ENCODE data around the gene CENPW. TPM values are rescaled to one million over a fixed set of nuclear protein-coding genes. Genes with fewer than 3 reads are reported as not detected.

The CENPW gene
- polyA plus RNA-seq, 4 donors: 6.3 to 33.5 (median 9.6) TPM

DNA sequence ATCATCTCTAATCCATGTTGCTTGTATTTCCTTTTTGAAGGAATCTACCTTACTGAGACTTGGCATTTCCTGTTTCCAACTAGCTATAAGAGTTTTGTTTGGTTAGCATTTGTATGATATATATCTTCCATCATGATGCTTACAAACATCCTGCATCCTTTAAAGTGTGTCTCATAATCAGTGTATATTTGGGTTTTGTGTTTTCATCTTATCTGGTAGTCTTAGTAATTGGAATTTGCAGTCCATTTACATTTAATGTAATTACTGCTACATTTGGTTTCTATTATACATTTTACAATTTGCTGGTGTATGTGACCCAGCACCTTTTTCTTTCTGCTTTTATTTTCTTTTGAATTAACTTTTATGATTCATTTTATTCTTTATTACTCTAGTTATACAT is 12.6 kb downstream of the CENPW start:
- H3K36me3 ChIP-seq (ENCODE audit: control insufficient read depth in 3 of 3, insufficient read depth in 2 of 3, low read depth in 1 of 3, low read length in 3 of 3): no peaks in the 10 kb centered on the region

DNA sequence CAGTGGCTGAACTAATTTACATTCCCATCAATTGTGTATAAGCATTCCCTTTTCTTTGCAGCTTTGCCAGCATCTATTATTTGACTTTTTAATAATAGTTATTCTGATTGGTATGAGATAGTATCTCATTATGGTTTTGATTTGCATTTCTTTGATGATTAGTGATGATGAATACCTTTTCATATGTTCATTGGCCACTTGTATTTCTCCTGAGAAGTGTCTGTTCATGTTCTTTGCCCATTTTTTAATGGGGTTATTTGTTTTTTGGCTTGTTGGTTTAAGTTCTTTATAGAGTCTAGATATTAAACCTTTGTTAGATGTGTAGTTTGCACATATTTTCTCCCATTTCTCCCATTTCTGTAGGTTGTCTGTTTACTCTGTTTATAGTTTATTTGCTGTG is 16.6 kb downstream of the CENPW start:
- FAIRE-seq (no peak), DNase-seq (no peak)
- Histone ChIP-seq H3K27ac (ENCODE audit: low read depth in 1 of 3, low read length in 2 of 3) (no peak overlapping the region), H3K36me3 (ENCODE audit: control insufficient read depth in 3 of 3, insufficient read depth in 2 of 3, low read depth in 1 of 3, low read length in 3 of 3) (no peaks in the 10 kb centered on the region), H3K27me3 (ENCODE audit: control insufficient read depth in 3 of 3, insufficient read depth in 3 of 3, low read length in 3 of 3) (no peaks in the 10 kb centered on the region), H3K4me1 (ENCODE audit: control insufficient read depth in 3 of 3, insufficient read depth in 2 of 3, low read depth in 1 of 3, low read length in 2 of 3) (no peaks in the 10 kb centered on the region), H3K9me3 (ENCODE audit: control insufficient read depth in 2 of 2, insufficient read depth in 1 of 2, low read depth in 1 of 2, low read length in 1 of 2) (peaks cover 0 to 3% of the 10 kb centered on the region in 2 donors), H3K4me3 (ENCODE audit: low read depth in 1 of 3, low read length in 3 of 3) (no peak overlapping the region)

More for the DNA sequence above, 12.6 kb downstream of the CENPW start:
- Histone ChIP-seq H3K9me3 (ENCODE audit: control insufficient read depth in 2 of 2, insufficient read depth in 1 of 2, low read depth in 1 of 2, low read length in 1 of 2) (no peaks in the 10 kb centered on the region), H3K4me3 (ENCODE audit: low read depth in 1 of 3, low read length in 3 of 3) (no peak overlapping the region), H3K27ac (ENCODE audit: low read depth in 1 of 3, low read length in 2 of 3) (no peak overlapping the region), H3K4me1 (ENCODE audit: control insufficient read depth in 3 of 3, insufficient read depth in 2 of 3, low read depth in 1 of 3, low read length in 2 of 3) (no peaks in the 10 kb centered on the region), H3K27me3 (ENCODE audit: control insufficient read depth in 3 of 3, insufficient read depth in 3 of 3, low read length in 3 of 3) (no peaks in the 10 kb centered on the region)
- FAIRE-seq (no peak), DNase-seq (no peak)

DNA sequence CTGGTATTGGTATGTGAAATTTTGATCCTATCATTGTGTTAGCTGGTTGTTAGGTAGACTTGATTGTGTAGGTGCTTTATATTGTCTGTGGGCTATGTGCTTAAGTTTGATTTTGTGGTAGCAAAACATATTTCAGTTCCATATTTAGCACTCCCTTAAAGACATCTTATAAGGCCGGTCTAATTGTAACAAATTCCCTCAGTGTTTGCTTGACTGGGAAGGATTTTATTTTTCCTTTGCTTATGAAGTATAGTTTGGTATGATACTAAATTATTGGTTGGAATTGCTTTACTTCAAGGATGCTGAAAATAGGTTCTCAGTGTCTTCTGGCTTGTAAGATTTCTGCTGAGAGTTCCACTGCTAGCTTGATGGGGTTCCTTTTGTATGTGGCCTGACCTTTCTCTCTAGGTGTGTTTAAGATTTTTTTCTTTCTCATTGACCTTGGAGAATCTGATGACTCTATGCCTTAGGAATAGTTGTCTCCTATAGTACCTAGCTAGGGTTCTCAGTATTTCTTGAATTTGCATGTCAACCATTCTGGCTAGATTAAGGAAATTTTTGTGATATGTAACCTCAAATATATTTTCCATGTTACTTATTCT is 20.1 kb downstream of the CENPW start:
- Histone ChIP-seq H3K36me3 (ENCODE audit: control insufficient read depth in 3 of 3, insufficient read depth in 2 of 3, low read depth in 1 of 3, low read length in 3 of 3) (no peaks in the 10 kb centered on the region), H3K9me3 (ENCODE audit: control insufficient read depth in 2 of 2, insufficient read depth in 1 of 2, low read depth in 1 of 2, low read length in 1 of 2) (peaks cover 0 to 6% of the 10 kb centered on the region in 2 donors), H3K27me3 (ENCODE audit: control insufficient read depth in 3 of 3, insufficient read depth in 3 of 3, low read length in 3 of 3) (no peaks in the 10 kb centered on the region), H3K27ac (ENCODE audit: low read depth in 1 of 3, low read length in 2 of 3) (no peak overlapping the region), H3K4me1 (ENCODE audit: control insufficient read depth in 3 of 3, insufficient read depth in 2 of 3, low read depth in 1 of 3, low read length in 2 of 3) (no peaks in the 10 kb centered on the region), H3K4me3 (ENCODE audit: low read depth in 1 of 3, low read length in 3 of 3) (no peak overlapping the region)
- 96 to 100% (median 98%) methylated on average over 1 of the region's 1 CpG for WGBS, 3 donors
- FAIRE-seq (no peak), DNase-seq (no peak)

- peaks cover 0 to 6% of the 10 kb centered on the region in 2 donors for H3K9me3 ChIP-seq (ENCODE audit: control insufficient read depth in 2 of 2, insufficient read depth in 1 of 2, low read depth in 1 of 2, low read length in 1 of 2)
- no peak overlapping the region for H3K4me3 ChIP-seq (ENCODE audit: low read depth in 1 of 3, low read length in 3 of 3)
- H3K36me3 ChIP-seq (ENCODE audit: control insufficient read depth in 3 of 3, insufficient read depth in 2 of 3, low read depth in 1 of 3, low read length in 3 of 3): no peaks in the 10 kb centered on the region
- no peaks in the 10 kb centered on the region for H3K27me3 ChIP-seq (ENCODE audit: control insufficient read depth in 3 of 3, insufficient read depth in 3 of 3, low read length in 3 of 3)
- no peak for DNase-seq
- FAIRE-seq: no peak
- no peaks in the 10 kb centered on the region for H3K4me1 ChIP-seq (ENCODE audit: control insufficient read depth in 3 of 3, insufficient read depth in 2 of 3, low read depth in 1 of 3, low read length in 2 of 3)
- no peak overlapping the region for H3K27ac ChIP-seq (ENCODE audit: low read depth in 1 of 3, low read length in 2 of 3)
- 88 to 96% (median 89%) methylated on average over 3 of the region's 3 CpGs for WGBS, 3 donors
Measured at GRCh38 chr6:126361832-126362440, 22.0 kb downstream of the CENPW start.

DNA sequence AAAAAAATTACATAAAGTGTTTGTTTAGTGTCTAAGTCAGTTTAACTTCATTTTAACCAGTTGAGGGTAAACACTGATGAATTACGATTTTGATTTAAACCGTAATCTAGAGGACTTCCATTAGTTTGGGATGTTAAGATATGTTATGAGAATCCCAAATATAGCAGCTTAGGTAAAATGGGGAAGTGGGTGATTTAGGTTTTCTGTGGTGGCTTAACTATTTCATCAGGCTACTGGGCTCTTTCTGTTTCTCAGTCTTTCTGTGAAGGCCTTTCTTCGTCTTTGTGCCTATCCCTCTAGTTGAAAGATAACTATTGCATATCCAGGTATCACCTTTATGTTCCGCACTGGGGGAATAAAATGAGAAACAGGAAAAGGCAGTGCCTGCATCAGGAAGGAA is 27.9 kb downstream of the CENPW start:
- Histone ChIP-seq H3K27ac (ENCODE audit: low read depth in 1 of 3, low read length in 2 of 3) (no peak overlapping the region), H3K4me3 (ENCODE audit: low read depth in 1 of 3, low read length in 3 of 3) (no peak overlapping the region), H3K9me3 (ENCODE audit: control insufficient read depth in 2 of 2, insufficient read depth in 1 of 2, low read depth in 1 of 2, low read length in 1 of 2) (no peaks in the 10 kb centered on the region), H3K4me1 (ENCODE audit: control insufficient read depth in 3 of 3, insufficient read depth in 2 of 3, low read depth in 1 of 3, low read length in 2 of 3) (no peaks in the 10 kb centered on the region), H3K27me3 (ENCODE audit: control insufficient read depth in 3 of 3, insufficient read depth in 3 of 3, low read length in 3 of 3) (no peaks in the 10 kb centered on the region), H3K36me3 (ENCODE audit: control insufficient read depth in 3 of 3, insufficient read depth in 2 of 3, low read depth in 1 of 3, low read length in 3 of 3) (no peaks in the 10 kb centered on the region)
- FAIRE-seq (no peak), DNase-seq (no peak)
- 91 to 96% (median 92%) methylated on average over 4 of the region's 4 CpGs for WGBS, 3 donors

GRCh38 chr6:126372626-126373025 is 32.7 kb downstream of the CENPW start:
- Histone ChIP-seq H3K9me3 (ENCODE audit: control insufficient read depth in 2 of 2, insufficient read depth in 1 of 2, low read depth in 1 of 2, low read length in 1 of 2) (no peaks in the 10 kb centered on the region), H3K4me3 (ENCODE audit: low read depth in 1 of 3, low read length in 3 of 3) (no peak overlapping the region), H3K4me1 (ENCODE audit: control insufficient read depth in 3 of 3, insufficient read depth in 2 of 3, low read depth in 1 of 3, low read length in 2 of 3) (no peaks in the 10 kb centered on the region), H3K27ac (ENCODE audit: low read depth in 1 of 3, low read length in 2 of 3) (no peak overlapping the region), H3K27me3 (ENCODE audit: control insufficient read depth in 3 of 3, insufficient read depth in 3 of 3, low read length in 3 of 3) (no peaks in the 10 kb centered on the region), H3K36me3 (ENCODE audit: control insufficient read depth in 3 of 3, insufficient read depth in 2 of 3, low read depth in 1 of 3, low read length in 3 of 3) (no peaks in the 10 kb centered on the region)
- DNase-seq (no peak), FAIRE-seq (no peak)
- WGBS, 3 donors: 93 to 97% (median 95%) methylated on average over 2 of the region's 2 CpGs

DNA sequence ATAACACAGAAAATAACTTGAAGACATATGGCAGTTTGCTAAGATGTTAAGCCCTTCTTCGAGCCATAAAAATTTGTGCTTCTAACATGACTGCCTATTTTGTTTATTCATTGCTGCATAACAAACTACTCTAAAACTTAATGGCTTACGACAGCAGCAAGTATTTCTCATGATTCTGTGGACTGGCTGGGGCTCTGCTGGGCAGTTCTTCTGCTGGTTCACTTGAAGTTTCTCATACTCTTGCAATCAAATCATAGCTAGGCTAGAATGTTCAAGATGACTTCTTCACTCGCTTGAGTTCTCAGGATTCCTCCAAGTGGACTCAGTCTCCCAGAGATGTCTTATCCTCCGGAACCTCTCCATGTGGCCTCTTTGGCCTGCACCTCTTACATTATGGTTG is 33.4 kb downstream of the CENPW start:
- H3K4me1 ChIP-seq (ENCODE audit: control insufficient read depth in 3 of 3, insufficient read depth in 2 of 3, low read depth in 1 of 3, low read length in 2 of 3): no peaks in the 10 kb centered on the region
- no peak for FAIRE-seq
- no peak overlapping the region for H3K4me3 ChIP-seq (ENCODE audit: low read depth in 1 of 3, low read length in 3 of 3)
- 90 to 99% (median 93%) methylated on average over 4 of the region's 4 CpGs for WGBS, 3 donors
- H3K27ac ChIP-seq (ENCODE audit: low read depth in 1 of 3, low read length in 2 of 3): no peak overlapping the region
- H3K27me3 ChIP-seq (ENCODE audit: control insufficient read depth in 3 of 3, insufficient read depth in 3 of 3, low read length in 3 of 3): no peaks in the 10 kb centered on the region
- H3K36me3 ChIP-seq (ENCODE audit: control insufficient read depth in 3 of 3, insufficient read depth in 2 of 3, low read depth in 1 of 3, low read length in 3 of 3): no peaks in the 10 kb centered on the region
- H3K9me3 ChIP-seq (ENCODE audit: control insufficient read depth in 2 of 2, insufficient read depth in 1 of 2, low read depth in 1 of 2, low read length in 1 of 2): no peaks in the 10 kb centered on the region
- no peak for DNase-seq

- no peaks in the 10 kb centered on the region for H3K27me3 ChIP-seq (ENCODE audit: control insufficient read depth in 3 of 3, insufficient read depth in 3 of 3, low read length in 3 of 3)
- H3K9me3 ChIP-seq (ENCODE audit: control insufficient read depth in 2 of 2, insufficient read depth in 1 of 2, low read depth in 1 of 2, low read length in 1 of 2): no peaks in the 10 kb centered on the region
- no peaks in the 10 kb centered on the region for H3K36me3 ChIP-seq (ENCODE audit: control insufficient read depth in 3 of 3, insufficient read depth in 2 of 3, low read depth in 1 of 3, low read length in 3 of 3)
- WGBS, 3 donors: 93 to 100% (median 96%) methylated on average over 1 of the region's 1 CpG
- no peak for FAIRE-seq
- no peak overlapping the region for H3K4me3 ChIP-seq (ENCODE audit: low read depth in 1 of 3, low read length in 3 of 3)
- DNase-seq: no peak
- no peak overlapping the region for H3K27ac ChIP-seq (ENCODE audit: low read depth in 1 of 3, low read length in 2 of 3)
- H3K4me1 ChIP-seq (ENCODE audit: control insufficient read depth in 3 of 3, insufficient read depth in 2 of 3, low read depth in 1 of 3, low read length in 2 of 3): no peaks in the 10 kb centered on the region
Measured at GRCh38 chr6:126374372-126374771, 34.5 kb downstream of the CENPW start.

- Histone ChIP-seq H3K27me3 (ENCODE audit: control insufficient read depth in 3 of 3, insufficient read depth in 3 of 3, low read length in 3 of 3) (no peaks in the 10 kb centered on the region), H3K4me1 (ENCODE audit: control insufficient read depth in 3 of 3, insufficient read depth in 2 of 3, low read depth in 1 of 3, low read length in 2 of 3) (no peaks in the 10 kb centered on the region), H3K36me3 (ENCODE audit: control insufficient read depth in 3 of 3, insufficient read depth in 2 of 3, low read depth in 1 of 3, low read length in 3 of 3) (no peaks in the 10 kb centered on the region), H3K9me3 (ENCODE audit: control insufficient read depth in 2 of 2, insufficient read depth in 1 of 2, low read depth in 1 of 2, low read length in 1 of 2) (peaks cover 0 to 4% of the 10 kb centered on the region in 2 donors), H3K4me3 (ENCODE audit: low read depth in 1 of 3, low read length in 3 of 3) (no peak overlapping the region), H3K27ac (ENCODE audit: low read depth in 1 of 3, low read length in 2 of 3) (no peak overlapping the region)
- FAIRE-seq (no peak), DNase-seq (no peak)
- WGBS, 3 donors: 91 to 96% (median 94%) methylated on average over 2 of the region's 2 CpGs
Measured at GRCh38 chr6:126376682-126377081, 36.8 kb downstream of the CENPW start.

Data from small intestine (tissue), 7 donors.